ENCODE results near the gene SASH1.

GRCh38 chr6:148523048-148523447, 180.4 kb downstream of the SASH1 start:
- no peak for TF ChIP-seq GATA2 (IDR thresholded peaks at IDR 0.05; ENCODE audit: low read depth, low read length)
- no peak for TF ChIP-seq GATA3 (IDR thresholded peaks at IDR 0.05; ENCODE audit: low read depth, low read length)

All from SH-SY5Y (cell line).